Ovary (tissue), 9 donors: ENCODE measurements around the gene SPG7. TPM values are rescaled to one million over a fixed set of nuclear protein-coding genes. Genes with fewer than 3 reads are reported as not detected.

Experiments
- DNase-seq, 5 donors: peaks; one replicate each; pipeline ENCODE4 v3.0.0-alpha.2; 2019 to 2020
- H3K27ac ChIP-seq, 2 donors: fragments of 200-600 bp; one replicate each; pipeline versions ENCODE4 v1.5.1 to v1.8.0; 2019 to 2022
- H3K27me3 ChIP-seq: fragments of 200-600 bp; one replicate; pipeline ENCODE4 v1.8.0; 2022
- H3K36me3 ChIP-seq: fragments of 200-600 bp; sonication (generic); one replicate; pipeline ENCODE4 v1.5.1; 2019
- H3K4me1 ChIP-seq: one replicate; pipeline ENCODE4 v1.8.1; 2013; ENCODE audit warnings: mild to moderate bottlenecking, moderate library complexity; ENCODE audit not compliant: insufficient read depth
- H3K4me3 ChIP-seq: fragments of 200-600 bp; sonication (generic); one replicate; pipeline ENCODE4 v1.5.1; 2017
- H3K9me3 ChIP-seq, 2 donors: fragments of 200-600 bp in 1 of 2; sonication (generic) in 1 of 2; one replicate each; pipeline versions ENCODE4 v1.5.1 to v1.8.1; 2013 to 2019; ENCODE audit warnings: mild to moderate bottlenecking in 1 of 2, moderate library complexity in 1 of 2
- EP300 ChIP-seq: sonication (generic); formaldehyde crosslinking; IDR thresholded peaks from one replicate; pipeline ENCODE4 v1.6.1; 2017; ENCODE audit warnings: antibody characterized with exemption
- POLR2A ChIP-seq: fragments of 450-650 bp; IDR thresholded peaks from one replicate; pipeline ENCODE4 v1.6.1; 2017; ENCODE audit warnings: antibody characterized with exemption, mild to moderate bottlenecking, moderate library complexity
- WGBS, 3 donors: extraction: QIAGEN DNeasy Blood & Tissue Kit in 1 of 3; methylation state at CpG; one replicate each; pipeline versions ENCODE4 v1.1.5 to v1.1.7; 2013 to 2017; 5-methylcytosine and 5-hydroxymethylcytosine counted together
- intact Hi-C, 4 donors: fragments of 100-400 bp; cut with DNase I; formaldehyde crosslinking; loops; one replicate each; pipeline versions ENCODE4 v1.11.0 to v1.15.1; 2022 to 2023
- polyA plus RNA-seq, 2 donors: library from polyadenylated mRNA; stranded (reverse); fragments of 200-250 nt in 1 of 2; fragments of 350-450 nt in 1 of 2; fragmentation: Illumina TruSeq in 1 of 2; extraction: RNeasy Lipid Tissue Mini Kit (QIAGEN cat#74804) in 1 of 2; gene quantifications; one replicate each; pipeline ENCODE4 v1.2.3, GENCODE V29; 2013 to 2014
- total RNA-seq, 7 donors: library from RNA; depleted of rRNA in 2 of 7; stranded (reverse); fragments of >200 nt in 2 of 7; fragmentation: NEBNext Ultra II Directional in 3 of 7; extraction: Animal tissue kit (Norgen Biotek cat#: 25700) in 3 of 7; gene quantifications; one replicate each; pipeline versions ENCODE4 v1.1.0 to v1.2.4, GENCODE V29; 2016 to 2023
- TF ChIP-seq, protein P1 (sequence below), 3 donors: fragments of 450-650 bp in 2 of 3; fragments of 200-600 bp in 1 of 3; IDR thresholded peaks; one replicate each; pipeline versions ENCODE4 v1.5.1 to v1.8.0; 2016 to 2022; ENCODE audit warnings: antibody characterized with exemption in 3 of 3, mild to moderate bottlenecking in 1 of 3
- donor health status: DM: no; HTN: no; CAD: no; lungs with moderate emphysema.
- donor health status: DM: no; HTN: no; CAD: no.
- donor health status: Bipolar disorder and iron deficiency.
- donor health status: DM: yes; HTN: yes; CAD: no.
- donor health status: DM: no; HTN: no; CAD: no.
- donor health status: DM: yes; HTN: yes; CAD: no.

Gene SPG7
- total and polyA plus RNA-seq, 9 donors: 48.9 to 145 (median 92.2) TPM

DNA sequence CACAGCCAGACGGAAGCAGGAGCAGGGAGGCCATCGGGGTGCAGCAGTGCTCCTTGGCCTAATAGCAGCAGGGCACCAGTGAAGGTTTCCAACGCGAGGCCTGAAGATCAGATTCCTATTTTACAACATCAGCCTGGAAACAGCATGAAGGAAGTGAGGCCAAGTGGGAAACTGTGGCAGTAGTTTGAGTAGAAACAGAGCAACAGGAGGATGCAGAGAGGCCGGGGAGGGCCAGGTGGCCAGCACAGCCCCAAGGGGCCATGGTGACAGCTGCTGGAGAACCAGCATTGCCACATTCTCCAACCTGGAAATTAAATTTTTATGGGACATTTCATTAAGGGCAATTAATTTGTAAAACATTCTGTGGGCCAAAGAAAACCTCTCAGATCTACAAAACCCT, 14.4 kb upstream of the SPG7 start:
- intact Hi-C loops: loop anchor here in 1 of 4 donors (10.0 kb wide), 1 partner anchor 179 kb away; no protein-coding TSS in a partner anchor
- peaks cover 5% of the 10 kb centered on the region for H3K4me1 ChIP-seq
- no peak overlapping the region for H3K27ac ChIP-seq
- 71 to 81% (median 78%) methylated on average over 5 of the region's 5 CpGs for WGBS, 3 donors
- H3K4me3 ChIP-seq: no peak overlapping the region
- H3K36me3 ChIP-seq: no peaks in the 10 kb centered on the region
- no peaks in the 10 kb centered on the region for H3K27me3 ChIP-seq
- TF ChIP-seq EP300 (no peak), POLR2A (no peak)
- TF ChIP-seq, protein P1, sequence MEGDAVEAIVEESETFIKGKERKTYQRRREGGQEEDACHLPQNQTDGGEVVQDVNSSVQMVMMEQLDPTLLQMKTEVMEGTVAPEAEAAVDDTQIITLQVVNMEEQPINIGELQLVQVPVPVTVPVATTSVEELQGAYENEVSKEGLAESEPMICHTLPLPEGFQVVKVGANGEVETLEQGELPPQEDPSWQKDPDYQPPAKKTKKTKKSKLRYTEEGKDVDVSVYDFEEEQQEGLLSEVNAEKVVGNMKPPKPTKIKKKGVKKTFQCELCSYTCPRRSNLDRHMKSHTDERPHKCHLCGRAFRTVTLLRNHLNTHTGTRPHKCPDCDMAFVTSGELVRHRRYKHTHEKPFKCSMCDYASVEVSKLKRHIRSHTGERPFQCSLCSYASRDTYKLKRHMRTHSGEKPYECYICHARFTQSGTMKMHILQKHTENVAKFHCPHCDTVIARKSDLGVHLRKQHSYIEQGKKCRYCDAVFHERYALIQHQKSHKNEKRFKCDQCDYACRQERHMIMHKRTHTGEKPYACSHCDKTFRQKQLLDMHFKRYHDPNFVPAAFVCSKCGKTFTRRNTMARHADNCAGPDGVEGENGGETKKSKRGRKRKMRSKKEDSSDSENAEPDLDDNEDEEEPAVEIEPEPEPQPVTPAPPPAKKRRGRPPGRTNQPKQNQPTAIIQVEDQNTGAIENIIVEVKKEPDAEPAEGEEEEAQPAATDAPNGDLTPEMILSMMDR (IDR thresholded peaks at IDR 0.05): no peak
- DNase-seq: no peak
- no peaks in the 10 kb centered on the region for H3K9me3 ChIP-seq

DNA sequence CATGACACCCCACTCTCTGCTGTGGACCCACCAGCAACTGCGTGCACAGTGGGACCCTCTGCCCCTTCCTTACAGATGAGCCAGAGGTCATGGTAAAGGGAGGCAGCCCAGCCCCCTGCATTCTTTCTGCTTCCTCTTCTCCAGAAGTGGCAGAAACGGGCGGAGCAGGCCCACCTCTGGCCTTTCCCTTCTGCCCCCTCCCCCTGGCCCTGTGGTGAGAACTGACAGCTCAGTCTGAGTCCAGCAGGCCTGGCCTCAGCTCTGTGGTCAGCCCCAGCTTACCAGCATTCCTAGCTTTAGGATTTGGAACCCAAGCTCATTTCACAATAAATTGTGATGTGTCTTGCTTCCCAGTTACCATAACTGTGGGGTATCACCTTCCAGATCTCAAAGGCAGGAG, 13.1 kb upstream of the SPG7 start:
- Histone ChIP-seq H3K9me3 (no peaks in the 10 kb centered on the region), H3K4me3 (no peak overlapping the region), H3K36me3 (no peaks in the 10 kb centered on the region), H3K27me3 (no peaks in the 10 kb centered on the region), H3K4me1 (peaks cover 5% of the 10 kb centered on the region), H3K27ac (no peak overlapping the region)
- DNase-seq: no peak
- intact Hi-C loops: loop anchor here in 1 of 4 donors (10.0 kb wide), 1 partner anchor 180 kb away; no protein-coding TSS in a partner anchor
- 62 to 72% (median 70%) methylated on average over 3 of the region's 3 CpGs for WGBS, 3 donors
- no peak for TF ChIP-seq EP300
- TF ChIP-seq POLR2A: no peak

DNA sequence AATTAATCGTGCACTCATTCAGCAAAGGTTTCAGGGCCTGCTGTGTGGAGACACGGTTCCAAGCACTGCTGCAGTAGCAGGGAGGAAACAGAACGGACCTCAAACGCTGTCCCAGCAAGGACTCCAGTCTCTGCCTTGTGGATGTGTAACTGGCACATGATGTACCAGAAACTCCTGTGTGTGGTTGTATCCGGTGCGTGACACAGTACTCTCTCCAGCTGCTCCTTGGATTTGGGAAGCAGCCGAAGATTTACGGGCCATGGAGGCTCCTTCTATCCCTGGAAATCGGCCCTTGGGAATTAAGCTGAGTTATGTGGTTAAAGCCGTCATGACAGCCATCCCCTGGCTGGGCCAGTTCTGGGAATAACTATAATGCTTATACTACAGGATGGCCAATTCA, 9.4 kb upstream of the SPG7 start:
- WGBS, 3 donors: 59 to 67% (median 64%) methylated on average over 10 of the region's 10 CpGs
- DNase-seq: no peak

DNA sequence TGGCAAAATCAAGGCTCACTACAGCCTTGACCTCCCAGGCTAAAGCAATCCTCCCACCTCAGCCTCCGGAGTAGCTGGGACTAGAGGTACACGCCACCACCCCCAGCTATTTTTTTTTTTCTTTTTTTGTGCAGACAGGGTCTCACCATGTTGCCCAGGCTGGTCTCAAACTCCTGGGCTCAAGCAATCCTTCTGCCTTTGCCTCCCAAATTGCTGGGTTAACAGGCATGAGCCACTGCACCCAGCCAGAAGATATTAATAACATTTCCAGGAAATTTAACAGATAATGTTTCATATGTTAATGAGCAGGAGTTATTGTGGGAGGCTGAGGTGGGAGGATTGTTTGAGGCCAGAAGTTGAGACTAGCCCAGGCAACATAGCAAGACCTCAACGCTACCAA, 8.4 kb upstream of the SPG7 start:
- H3K27ac ChIP-seq: no peak overlapping the region
- intact Hi-C loops: loop anchor here in 1 of 4 donors (10.0 kb wide), 1 partner anchor 185 kb away; no protein-coding TSS in a partner anchor
- WGBS, 3 donors: 67 to 75% (median 70%) methylated on average over 3 of the region's 3 CpGs

More for the DNA sequence above, 9.4 kb upstream of the SPG7 start:
- intact Hi-C loops: loop anchor here in 1 of 4 donors (10.0 kb wide), 1 partner anchor 184 kb away; no protein-coding TSS in a partner anchor
- Histone ChIP-seq H3K27me3 (no peaks in the 10 kb centered on the region), H3K36me3 (no peaks in the 10 kb centered on the region), H3K4me1 (peaks cover 1% of the 10 kb centered on the region), H3K4me3 (no peak overlapping the region), H3K9me3 (no peaks in the 10 kb centered on the region), H3K27ac (no peak overlapping the region)
- TF ChIP-seq POLR2A (no peak), EP300 (no peak)
- TF ChIP-seq, protein P1 (IDR thresholded peaks at IDR 0.05): no peak

More for the DNA sequence above, 8.4 kb upstream of the SPG7 start:
- no peak overlapping the region for H3K4me3 ChIP-seq
- no peaks in the 10 kb centered on the region for H3K27me3 ChIP-seq
- peaks cover 1% of the 10 kb centered on the region for H3K4me1 ChIP-seq
- no peaks in the 10 kb centered on the region for H3K36me3 ChIP-seq
- no peaks in the 10 kb centered on the region for H3K9me3 ChIP-seq
- no peak for DNase-seq
- TF ChIP-seq POLR2A (no peak), EP300 (no peak)
- TF ChIP-seq, protein P1 (IDR thresholded peaks at IDR 0.05): no peak
